HCT116 (cell line): ENCODE results near the gene PARVG. TPM values are rescaled to one million over a fixed set of nuclear protein-coding genes. Genes with fewer than 3 reads are reported as not detected.

Source experiments
- ATAC-seq: fragments of 200-7000 bp; cut with Tn5 transposase; 2 replicates; pipeline ENCODE4 v1.9.1; 2020; ENCODE audit warnings: mild to moderate bottlenecking, moderate library complexity
- BruUV-seq: library from RNA; stranded (reverse); fragments of 400-500 nt; replicated peaks from 2 replicates; lab custom pipeline; 2021; lab: Mats Ljungman, UMichigan
- CTCF ChIA-PET: fragments of 300-600 bp; sonication (Branson Sonifier 250); formaldehyde crosslinking; loops from one replicate; lab custom pipeline; 2021; ENCODE audit warnings: antibody characterized with exemption; lab: Charles Lee
- POLR2A ChIA-PET: fragments of 300-600, 350-600 bp; sonication (Branson Sonifier 250); formaldehyde crosslinking; loops from one replicate; lab custom pipeline; 2021; ENCODE audit warnings: antibody characterized with exemption; lab: Charles Lee
- RAD21 ChIA-PET, 2 experiments: fragments of 300-600 bp; sonication (Branson Sonifier 250); formaldehyde crosslinking; loops; one replicate each; lab custom pipeline; 2023; ENCODE audit warnings: low total read pairs in 2 of 2; ENCODE audit not compliant: uncharacterized antibody in 2 of 2, unreplicated experiment in 2 of 2, low non-redundant PET in 1 of 2; lab: Charles Lee
- DNase-seq: peaks from one replicate; pipeline ENCODE4 v3.0.0-alpha.2; 2010; ENCODE audit warnings: low read depth, low spot score
- H2AFZ ChIP-seq: fragments of 200-600 bp; shearing (Covaris generic), sonication (generic); 2 replicates; pipeline ENCODE4 v1.6.1; 2017; ENCODE audit warnings: low read depth, mixed run types, mixed read lengths, antibody characterized with exemption, low read length; ENCODE audit not compliant: poor library complexity, severe bottlenecking
- H3K27ac ChIP-seq: 2 replicates; pipeline ENCODE4 v1.5.1; 2012; ENCODE audit warnings: low read depth, low read length
- H3K27me3 ChIP-seq: fragments of 200-600 bp; sonication (generic); 2 replicates; pipeline ENCODE4 v1.6.1; 2016; ENCODE audit warnings: mixed run types, low read length, mixed read lengths; ENCODE audit not compliant: insufficient read depth
- H3K36me3 ChIP-seq, 2 experiments: fragments of 200-500 bp in 1 of 2; fragments of 200-600 bp in 1 of 2; sonication (Bioruptor generic) in 1 of 2; sonication (generic) in 1 of 2; 2 replicates each; pipeline versions ENCODE4 v1.5.1 to v1.6.1; 2014 to 2016; ENCODE audit warnings: low read length in 2 of 2, inconsistent platforms in 1 of 2, mixed read lengths in 1 of 2, mixed run types in 1 of 2; ENCODE audit not compliant: insufficient read depth in 2 of 2, control insufficient read depth in 1 of 2
- H3K4me1 ChIP-seq, 2 experiments: fragments of 200-600 bp in 1 of 2; sonication (generic) in 1 of 2; 2 replicates each; pipeline versions ENCODE4 v1.5.1 to v1.6.1; 2012 to 2017; ENCODE audit warnings: low read length in 2 of 2, inconsistent platforms in 1 of 2, mild to moderate bottlenecking in 1 of 2, mixed read lengths in 1 of 2, mixed run types in 1 of 2, moderate library complexity in 1 of 2; ENCODE audit not compliant: insufficient read depth in 2 of 2, control insufficient read depth in 1 of 2
- H3K4me2 ChIP-seq: fragments of 200-600 bp; sonication (generic); 2 replicates; pipeline ENCODE4 v1.6.1; 2017; ENCODE audit warnings: mixed run types, low read length, mixed read lengths
- H3K4me3 ChIP-seq, 2 experiments: fragments of 200-600 bp in 1 of 2; sonication (generic) in 1 of 2; replicated peaks in 1 of 2; 2 replicates each; pipeline ENCODE4 v1.5.1; 2011 to 2016; ENCODE audit warnings: low read length in 2 of 2, control low read depth in 1 of 2, low read depth in 1 of 2, mild to moderate bottlenecking in 1 of 2, mixed read lengths in 1 of 2, mixed run types in 1 of 2
- H3K79me2 ChIP-seq: fragments of 200-600 bp; sonication (generic); 2 replicates; pipeline ENCODE4 v1.6.1; 2017; ENCODE audit warnings: mild to moderate bottlenecking, mixed run types, low read length, moderate library complexity, mixed read lengths; ENCODE audit not compliant: insufficient read depth
- H3K9ac ChIP-seq: fragments of 200-600 bp; sonication (generic); 2 replicates; pipeline ENCODE4 v1.6.1; 2016; ENCODE audit warnings: low read length, mixed read lengths
- H3K9me2 ChIP-seq: fragments of 200-600 bp; sonication (generic), shearing (Covaris generic); 2 replicates; pipeline ENCODE4 v1.6.1; 2017; ENCODE audit warnings: mixed run types, mild to moderate bottlenecking, moderate library complexity; ENCODE audit not compliant: insufficient read depth
- H3K9me3 ChIP-seq, 2 experiments: fragments of 200-500 bp in 1 of 2; fragments of 200-600 bp in 1 of 2; sonication (Bioruptor generic) in 1 of 2; sonication (generic) in 1 of 2; 2 replicates each; pipeline ENCODE4 v1.6.1; 2014 to 2017; ENCODE audit warnings: low read length in 2 of 2, mixed read lengths in 2 of 2, inconsistent platforms in 1 of 2, low read depth in 1 of 2, mild to moderate bottlenecking in 1 of 2, mixed run types in 1 of 2, moderate library complexity in 1 of 2; ENCODE audit not compliant: control insufficient read depth in 1 of 2, insufficient read depth in 1 of 2
- H4K20me1 ChIP-seq: fragments of 200-600 bp; sonication (generic), shearing (Covaris generic); 2 replicates; pipeline ENCODE4 v1.6.1; 2017; ENCODE audit warnings: mixed run types, mild to moderate bottlenecking, moderate library complexity; ENCODE audit not compliant: insufficient read depth
- CBX3 ChIP-seq: IDR thresholded peaks from 2 replicates; pipeline ENCODE4 v1.6.1; 2012; ENCODE audit warnings: low read depth
- CEBPB ChIP-seq: IDR thresholded peaks from 2 replicates; pipeline ENCODE4 v1.6.1; 2012; ENCODE audit warnings: low read depth
- ELF1 ChIP-seq: IDR thresholded peaks from 2 replicates; pipeline ENCODE4 v1.6.1; 2012; ENCODE audit warnings: low read depth, borderline replicate concordance
- EZH2 ChIP-seq: fragments of 200-600 bp; sonication (generic); IDR thresholded peaks from 2 replicates; pipeline ENCODE4 v1.6.1; 2017; ENCODE audit warnings: antibody characterized with exemption, mixed run types
- FOSL1 ChIP-seq: IDR thresholded peaks from 2 replicates; pipeline ENCODE4 v1.6.1; 2012; ENCODE audit warnings: low read depth
- POLR2A ChIP-seq: IDR thresholded peaks from 2 replicates; pipeline ENCODE4 v1.7.0; 2011; ENCODE audit warnings: borderline replicate concordance; ENCODE audit not compliant: insufficient read depth, insufficient read length; ENCODE audit errors: extremely low read depth
- POLR2AphosphoS5 ChIP-seq: IDR thresholded peaks from 2 replicates; pipeline ENCODE4 v1.6.1; 2011; ENCODE audit warnings: mild to moderate bottlenecking, low read depth, low read length, moderate library complexity
- RAD21 ChIP-seq: IDR thresholded peaks from 2 replicates; pipeline ENCODE4 v1.6.1; 2012; ENCODE audit warnings: low read depth, mild to moderate bottlenecking
- REST ChIP-seq: IDR thresholded peaks from 2 replicates; pipeline ENCODE4 v1.6.1; 2012; ENCODE audit warnings: low read depth
- SP1 ChIP-seq: IDR thresholded peaks from 2 replicates; pipeline ENCODE4 v1.6.1; 2012; ENCODE audit warnings: low read depth
- SRF ChIP-seq: IDR thresholded peaks from 2 replicates; pipeline ENCODE4 v1.6.1; 2012; ENCODE audit warnings: low read depth
- YY1 ChIP-seq: IDR thresholded peaks from 2 replicates; pipeline ENCODE4 v1.6.1; 2011; ENCODE audit warnings: low read length, low read depth, moderate library complexity, mild to moderate bottlenecking; ENCODE audit not compliant: insufficient replicate concordance; ENCODE audit errors: extremely low read depth
- ZFX ChIP-seq: fragments of 450-650 bp; IDR thresholded peaks from 2 replicates; pipeline ENCODE4 v1.6.1; 2017
- ZNF274 ChIP-seq: fragments of 200-500 bp; sonication (Bioruptor generic); IDR thresholded peaks from 2 replicates; pipeline ENCODE4 v1.6.1; 2014; ENCODE audit warnings: mild to moderate bottlenecking, low read depth, low read length, inconsistent platforms
- intact Hi-C: fragments of 100-400 bp; cut with micrococcal nuclease; formaldehyde crosslinking; loops from 2 replicates; pipeline ENCODE4 v1.10.0; 2022
- total RNA-seq: library from RNA; stranded (reverse); gene quantifications from one replicate; pipeline ENCODE4 v1.2.1, GENCODE V29; 2021; ENCODE audit not compliant: unreplicated experiment
- TF ChIP-seq, protein P1 (sequence below): IDR thresholded peaks from 2 replicates; pipeline ENCODE4 v1.6.1; 2012
- TF ChIP-seq, protein P2 (sequence below): IDR thresholded peaks from 2 replicates; pipeline ENCODE4 v1.6.1; 2011; ENCODE audit warnings: mild to moderate bottlenecking, low read length, moderate library complexity; ENCODE audit not compliant: insufficient replicate concordance; ENCODE audit errors: extremely low read depth
- TF ChIP-seq, protein P3 (sequence below): IDR thresholded peaks from 2 replicates; pipeline ENCODE4 v1.6.1; 2012

The PARVG gene
- total RNA-seq, 1 experiment from 2014 or later: 0.57 TPM

DNA sequence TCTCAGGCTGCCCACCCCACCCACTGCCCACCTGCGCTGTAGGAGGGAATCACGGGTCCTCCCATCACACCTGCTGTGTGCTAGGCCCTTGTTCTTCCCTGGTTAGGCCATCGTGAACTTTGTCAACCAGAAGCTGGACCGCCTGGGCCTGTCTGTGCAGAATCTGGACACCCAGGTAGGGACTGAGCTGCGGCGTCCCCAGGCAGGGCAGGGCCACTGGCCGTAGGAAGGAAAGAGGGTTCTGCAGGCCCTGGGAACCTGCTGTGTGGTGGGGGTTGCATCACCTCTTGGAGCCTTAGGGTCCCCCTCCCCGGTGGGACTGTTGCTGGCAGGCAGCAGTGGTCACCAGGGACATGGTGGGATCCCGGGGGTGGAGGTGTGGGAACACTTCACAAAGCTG, 15.5 kb downstream of the PARVG start:
- intact Hi-C loops: no loop called here
- Histone ChIP-seq H3K27me3 (peaks cover 32% of the 10 kb centered on the region), H3K4me2 (no peak overlapping the region), H3K9ac (no peak overlapping the region), H3K4me3 (no peak overlapping the region), H3K36me3 (no peaks in the 10 kb centered on the region), H3K79me2 (no peaks in the 10 kb centered on the region), H3K27ac (no peak overlapping the region), H2AFZ (no peak overlapping the region), H3K9me2 (no peaks in the 10 kb centered on the region), H3K9me3 (no peaks in the 10 kb centered on the region)
- BruUV-seq: no TSS peak
- DNase-seq: no peak
- RAD21 ChIA-PET: no interaction called here
- no peak for ATAC-seq
- TF ChIP-seq ELF1: no peak
- no peak for TF ChIP-seq SRF
- no peak for TF ChIP-seq EZH2
- TF ChIP-seq, protein P1, sequence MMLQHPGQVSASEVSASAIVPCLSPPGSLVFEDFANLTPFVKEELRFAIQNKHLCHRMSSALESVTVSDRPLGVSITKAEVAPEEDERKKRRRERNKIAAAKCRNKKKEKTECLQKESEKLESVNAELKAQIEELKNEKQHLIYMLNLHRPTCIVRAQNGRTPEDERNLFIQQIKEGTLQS: no peak
- TF ChIP-seq REST: no peak
- TF ChIP-seq ZNF274: no peak
- no peak for TF ChIP-seq ZFX
- TF ChIP-seq SP1: no peak
- TF ChIP-seq YY1: no peak
- TF ChIP-seq POLR2AphosphoS5: no peak
- TF ChIP-seq CBX3: no peak
- TF ChIP-seq POLR2A: no peak
- TF ChIP-seq, protein P2, sequence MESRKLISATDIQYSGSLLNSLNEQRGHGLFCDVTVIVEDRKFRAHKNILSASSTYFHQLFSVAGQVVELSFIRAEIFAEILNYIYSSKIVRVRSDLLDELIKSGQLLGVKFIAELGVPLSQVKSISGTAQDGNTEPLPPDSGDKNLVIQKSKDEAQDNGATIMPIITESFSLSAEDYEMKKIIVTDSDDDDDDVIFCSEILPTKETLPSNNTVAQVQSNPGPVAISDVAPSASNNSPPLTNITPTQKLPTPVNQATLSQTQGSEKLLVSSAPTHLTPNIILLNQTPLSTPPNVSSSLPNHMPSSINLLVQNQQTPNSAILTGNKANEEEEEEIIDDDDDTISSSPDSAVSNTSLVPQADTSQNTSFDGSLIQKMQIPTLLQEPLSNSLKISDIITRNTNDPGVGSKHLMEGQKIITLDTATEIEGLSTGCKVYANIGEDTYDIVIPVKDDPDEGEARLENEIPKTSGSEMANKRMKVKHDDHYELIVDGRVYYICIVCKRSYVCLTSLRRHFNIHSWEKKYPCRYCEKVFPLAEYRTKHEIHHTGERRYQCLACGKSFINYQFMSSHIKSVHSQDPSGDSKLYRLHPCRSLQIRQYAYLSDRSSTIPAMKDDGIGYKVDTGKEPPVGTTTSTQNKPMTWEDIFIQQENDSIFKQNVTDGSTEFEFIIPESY: no peak
- TF ChIP-seq FOSL1: no peak
- no peak for TF ChIP-seq RAD21
- TF ChIP-seq CEBPB: no peak
- TF ChIP-seq, protein P3, sequence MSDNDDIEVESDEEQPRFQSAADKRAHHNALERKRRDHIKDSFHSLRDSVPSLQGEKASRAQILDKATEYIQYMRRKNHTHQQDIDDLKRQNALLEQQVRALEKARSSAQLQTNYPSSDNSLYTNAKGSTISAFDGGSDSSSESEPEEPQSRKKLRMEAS: no peak
- TF ChIP-seq, all 23 proteins: peak for 0
- H3K4me1 ChIP-seq: peaks cover 4 to 12% of the 10 kb centered on the region in 2 experiments; a peak in 3 of 4 replicates
- ChIA-PET POLR2A (no interaction called here), CTCF (interaction anchor here (1.2 kb wide), 1 partner anchor 110 kb away, joined by 3 read pairs; no protein-coding TSS in a partner anchor)
- no peaks in the 10 kb centered on the region for H4K20me1 ChIP-seq
